RWPE1 (cell line): Measurements from ENCODE around the gene SHLD1.
A peak's percentile ranks its signal among the peaks of the same experiment; 100 is the strongest.

Experiments
- CTCF ChIA-PET: fragments of 350-600 bp; sonication (Branson Sonifier 250); formaldehyde crosslinking; extraction: SDS; loops from one replicate; lab custom pipeline; 2021; lab: Yijun Ruan, JAX
- POLR2A ChIA-PET: fragments of 400-600 bp; formaldehyde crosslinking; extraction: SDS; loops from one replicate; lab custom pipeline; 2020; ENCODE audit warnings: antibody characterized with exemption; ENCODE audit not compliant: low non-redundant PET; lab: Yijun Ruan, JAX
- DNase-seq: peaks from one replicate; pipeline ENCODE4 v3.0.0; 2012; ENCODE audit warnings: low spot score
- H3K27ac ChIP-seq: fragments of 450-650 bp; 2 replicates; pipeline ENCODE4 v1.5.1; 2017
- TF ChIP-seq, protein P1 (sequence below): fragments of 450-650 bp; conservative IDR thresholded peaks from 2 replicates; pipeline ENCODE4 v1.5.1; 2017; ENCODE audit warnings: low read depth, mild to moderate bottlenecking

SHLD1 gene

DNA sequence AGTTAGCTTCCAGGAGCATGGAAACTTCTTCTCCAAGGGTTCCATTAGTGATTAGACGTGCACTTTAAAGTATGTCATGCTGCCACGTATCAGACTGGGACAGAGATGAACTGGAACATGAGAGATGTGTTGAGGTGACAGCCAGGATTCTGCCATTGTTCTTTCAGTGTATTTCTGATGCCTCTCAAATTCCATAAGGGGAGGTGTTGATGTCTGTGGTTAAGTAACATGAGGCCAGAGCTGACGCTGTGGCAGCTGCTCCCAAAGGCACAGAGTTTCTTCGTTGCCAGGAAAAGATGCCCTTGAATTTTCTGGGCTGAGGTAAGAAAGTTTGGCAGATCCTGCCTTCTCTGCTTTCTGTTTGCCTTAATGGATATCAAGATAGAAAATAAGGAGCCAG lies 136.6 kb downstream of the SHLD1 start:
- POLR2A ChIA-PET: no interaction called here
- CTCF ChIA-PET: no interaction called here
- no peak for DNase-seq

DNA sequence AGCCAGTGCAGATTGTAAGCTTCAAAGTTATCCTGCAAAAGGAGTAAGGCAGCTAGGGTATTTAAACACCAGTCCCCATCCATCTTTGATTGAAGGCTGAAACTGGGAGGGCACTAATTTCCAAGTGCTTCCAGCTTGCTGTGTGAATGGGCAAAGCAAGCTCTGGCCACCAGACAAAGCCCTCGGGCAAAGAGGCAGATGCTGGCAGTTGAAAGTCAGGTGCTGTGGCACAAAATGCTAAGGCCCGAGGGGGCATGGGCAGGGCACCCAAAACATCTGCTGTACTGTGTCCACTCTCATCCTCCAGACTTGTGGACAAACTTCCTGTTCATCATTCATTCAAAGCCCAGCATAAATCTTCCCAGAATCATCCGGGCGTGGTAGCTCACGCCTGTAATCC lies 137.2 kb downstream of the SHLD1 start:
- ChIA-PET POLR2A (no interaction called here), CTCF (no interaction called here)
- H3K27ac ChIP-seq: no peak overlapping the region
- no peak for DNase-seq
- TF ChIP-seq, protein P1, sequence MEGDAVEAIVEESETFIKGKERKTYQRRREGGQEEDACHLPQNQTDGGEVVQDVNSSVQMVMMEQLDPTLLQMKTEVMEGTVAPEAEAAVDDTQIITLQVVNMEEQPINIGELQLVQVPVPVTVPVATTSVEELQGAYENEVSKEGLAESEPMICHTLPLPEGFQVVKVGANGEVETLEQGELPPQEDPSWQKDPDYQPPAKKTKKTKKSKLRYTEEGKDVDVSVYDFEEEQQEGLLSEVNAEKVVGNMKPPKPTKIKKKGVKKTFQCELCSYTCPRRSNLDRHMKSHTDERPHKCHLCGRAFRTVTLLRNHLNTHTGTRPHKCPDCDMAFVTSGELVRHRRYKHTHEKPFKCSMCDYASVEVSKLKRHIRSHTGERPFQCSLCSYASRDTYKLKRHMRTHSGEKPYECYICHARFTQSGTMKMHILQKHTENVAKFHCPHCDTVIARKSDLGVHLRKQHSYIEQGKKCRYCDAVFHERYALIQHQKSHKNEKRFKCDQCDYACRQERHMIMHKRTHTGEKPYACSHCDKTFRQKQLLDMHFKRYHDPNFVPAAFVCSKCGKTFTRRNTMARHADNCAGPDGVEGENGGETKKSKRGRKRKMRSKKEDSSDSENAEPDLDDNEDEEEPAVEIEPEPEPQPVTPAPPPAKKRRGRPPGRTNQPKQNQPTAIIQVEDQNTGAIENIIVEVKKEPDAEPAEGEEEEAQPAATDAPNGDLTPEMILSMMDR: no peak

More for the DNA sequence above, 136.6 kb downstream of the SHLD1 start:
- TF ChIP-seq, protein P1: no peak
- no peak overlapping the region for H3K27ac ChIP-seq

DNA sequence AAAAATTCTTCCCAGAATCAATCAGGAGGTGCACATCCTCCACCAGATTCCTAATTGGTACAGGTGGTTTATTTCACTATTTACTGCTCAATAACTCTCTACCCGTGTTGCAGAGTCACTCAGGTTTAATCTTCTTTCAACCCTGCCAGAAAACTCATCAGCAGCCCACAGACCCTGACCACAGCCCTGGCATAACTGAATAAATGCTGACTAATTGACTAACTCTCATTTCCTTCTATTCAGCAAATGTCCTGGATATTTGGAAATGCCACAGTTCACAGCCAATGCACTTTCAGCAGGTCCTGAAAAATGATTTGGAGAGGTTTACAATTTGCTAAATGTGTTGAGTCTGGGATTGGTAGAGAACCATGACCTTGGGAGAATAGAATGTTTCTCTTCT lies 137.8 kb downstream of the SHLD1 start:
- TF ChIP-seq, protein P1: no peak
- no peak overlapping the region for H3K27ac ChIP-seq
- ChIA-PET POLR2A (no interaction called here), CTCF (no interaction called here)
- no peak for DNase-seq

DNA sequence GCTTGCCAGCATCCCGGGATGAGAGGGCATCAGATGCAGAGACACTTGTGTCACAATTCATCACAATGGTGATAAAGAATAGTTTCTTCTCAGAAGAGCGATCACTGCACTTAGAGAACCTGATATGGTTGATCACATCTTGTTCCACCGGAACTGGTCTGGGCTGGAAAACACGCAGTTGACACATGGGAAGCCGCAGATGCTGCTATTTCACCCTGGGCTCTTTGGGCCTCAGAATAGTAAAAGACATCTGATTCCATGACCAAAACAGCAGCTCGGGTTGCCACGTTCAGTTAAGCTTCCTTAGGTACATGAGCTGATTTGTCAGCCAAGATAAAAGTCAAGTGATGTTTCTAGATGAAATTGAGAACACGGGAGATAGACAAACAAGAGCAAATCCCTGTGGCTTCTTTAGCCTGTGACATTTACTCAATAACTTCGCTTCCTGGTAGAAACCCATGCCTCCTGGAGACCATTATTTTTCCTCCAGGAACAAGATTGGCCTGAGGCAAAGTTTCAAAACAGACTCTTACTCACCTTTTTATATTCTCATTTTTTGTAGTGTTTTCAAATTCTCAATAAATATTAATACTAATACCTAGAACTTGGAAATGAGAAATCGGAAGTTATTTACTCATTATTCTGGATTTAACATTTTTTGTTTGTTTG lies 140.7 kb downstream of the SHLD1 start:
- POLR2A ChIA-PET: no interaction called here
- no peak overlapping the region for H3K27ac ChIP-seq
- peak; percentile 19 for DNase-seq

DNA sequence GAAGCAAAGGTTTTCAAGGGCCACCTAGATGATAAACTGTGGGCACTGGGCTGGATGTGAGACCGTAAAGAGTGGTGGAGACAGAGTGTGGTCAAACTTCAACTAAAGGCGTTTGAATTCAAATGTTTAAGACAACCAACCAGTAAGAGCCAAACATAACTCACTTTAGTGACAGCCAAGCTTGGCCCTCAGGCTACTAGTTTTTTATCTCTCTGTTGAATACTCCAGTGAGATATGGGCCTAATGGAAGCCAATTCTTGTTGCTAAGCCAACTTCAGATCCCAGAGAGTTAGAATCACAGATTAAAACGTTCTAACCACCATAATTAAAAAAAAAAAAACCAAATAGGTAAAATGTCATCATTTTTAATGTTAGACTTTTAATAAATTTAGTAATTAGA lies 142.9 kb downstream of the SHLD1 start:
- ChIA-PET CTCF (interaction anchor here (0.7 kb wide), 1 partner anchor 15 kb away, joined by 3 read pairs; no protein-coding TSS in a partner anchor), POLR2A (no interaction called here)
- TF ChIP-seq, protein P1: no peak
- no peak overlapping the region for H3K27ac ChIP-seq
- DNase-seq: no peak

More for the DNA sequence above, 140.7 kb downstream of the SHLD1 start:
- CTCF ChIA-PET: no interaction called here
- TF ChIP-seq, protein P1: no peak

DNA sequence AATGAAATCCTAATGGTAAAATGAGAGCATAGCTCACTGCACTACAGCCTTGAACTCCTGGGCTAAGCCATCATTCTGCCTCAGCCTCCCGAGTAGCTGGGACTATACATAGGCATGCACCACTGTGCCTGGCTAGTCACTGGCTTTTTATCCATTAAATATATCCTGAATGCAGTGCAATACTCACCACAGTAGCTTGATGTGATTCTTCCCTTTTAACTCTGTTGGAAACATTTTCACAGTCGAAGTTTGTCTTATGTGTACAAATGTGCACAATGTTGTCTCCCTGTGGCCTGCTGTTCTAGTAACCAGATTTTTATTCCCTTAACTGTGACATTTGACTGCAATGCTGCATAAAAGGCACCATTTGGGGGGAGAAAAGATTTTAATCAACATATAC lies 143.4 kb downstream of the SHLD1 start:
- POLR2A ChIA-PET: interaction anchor here (0.5 kb wide), 1 partner anchor 25 kb away, joined by 3 read pairs; no protein-coding TSS in a partner anchor
- TF ChIP-seq, protein P1: no peak
- no peak for DNase-seq
- CTCF ChIA-PET: no interaction called here
- H3K27ac ChIP-seq: no peak overlapping the region
